ENCODE results near the gene L1TD1. TPM values are rescaled to one million over a fixed set of nuclear protein-coding genes. Genes with fewer than 3 reads are reported as not detected.

The L1TD1 gene
- total RNA-seq, 1 donor from 2014 or later = 0.67 TPM

DNA sequence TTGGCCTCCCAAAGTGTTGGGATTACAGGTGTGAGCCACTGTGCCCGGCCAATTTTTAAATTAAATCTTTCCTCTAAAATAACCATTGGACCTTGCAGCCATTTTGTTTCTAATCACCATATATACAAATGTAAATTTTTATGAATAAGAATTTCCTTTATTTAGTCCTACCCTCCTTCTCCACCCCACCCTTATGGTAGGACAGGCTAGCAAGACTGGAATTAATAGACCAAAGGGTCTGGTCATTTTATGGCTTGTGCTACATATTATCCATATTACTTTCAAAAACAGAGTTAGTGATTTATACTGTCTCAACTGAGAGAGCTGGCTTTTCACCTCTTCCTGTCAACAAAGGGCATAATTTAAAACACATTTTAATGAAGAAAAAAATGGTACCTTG is 26.5 kb downstream of the L1TD1 start:
- Histone ChIP-seq H3K27ac (no peak overlapping the region), H3K4me3 (no peak overlapping the region), H3K27me3 (no peaks in the 10 kb centered on the region), H3K4me1 (no peaks in the 10 kb centered on the region), H3K36me3 (no peaks in the 10 kb centered on the region), H3K9me3 (no peaks in the 10 kb centered on the region)
- intact Hi-C loops (cut with DNase I) = no loop called here
- ATAC-seq (no peak), DNase-seq (no peak)
- TF ChIP-seq, protein P1, sequence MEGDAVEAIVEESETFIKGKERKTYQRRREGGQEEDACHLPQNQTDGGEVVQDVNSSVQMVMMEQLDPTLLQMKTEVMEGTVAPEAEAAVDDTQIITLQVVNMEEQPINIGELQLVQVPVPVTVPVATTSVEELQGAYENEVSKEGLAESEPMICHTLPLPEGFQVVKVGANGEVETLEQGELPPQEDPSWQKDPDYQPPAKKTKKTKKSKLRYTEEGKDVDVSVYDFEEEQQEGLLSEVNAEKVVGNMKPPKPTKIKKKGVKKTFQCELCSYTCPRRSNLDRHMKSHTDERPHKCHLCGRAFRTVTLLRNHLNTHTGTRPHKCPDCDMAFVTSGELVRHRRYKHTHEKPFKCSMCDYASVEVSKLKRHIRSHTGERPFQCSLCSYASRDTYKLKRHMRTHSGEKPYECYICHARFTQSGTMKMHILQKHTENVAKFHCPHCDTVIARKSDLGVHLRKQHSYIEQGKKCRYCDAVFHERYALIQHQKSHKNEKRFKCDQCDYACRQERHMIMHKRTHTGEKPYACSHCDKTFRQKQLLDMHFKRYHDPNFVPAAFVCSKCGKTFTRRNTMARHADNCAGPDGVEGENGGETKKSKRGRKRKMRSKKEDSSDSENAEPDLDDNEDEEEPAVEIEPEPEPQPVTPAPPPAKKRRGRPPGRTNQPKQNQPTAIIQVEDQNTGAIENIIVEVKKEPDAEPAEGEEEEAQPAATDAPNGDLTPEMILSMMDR (IDR thresholded peaks at IDR 0.05) = no peak

DNA sequence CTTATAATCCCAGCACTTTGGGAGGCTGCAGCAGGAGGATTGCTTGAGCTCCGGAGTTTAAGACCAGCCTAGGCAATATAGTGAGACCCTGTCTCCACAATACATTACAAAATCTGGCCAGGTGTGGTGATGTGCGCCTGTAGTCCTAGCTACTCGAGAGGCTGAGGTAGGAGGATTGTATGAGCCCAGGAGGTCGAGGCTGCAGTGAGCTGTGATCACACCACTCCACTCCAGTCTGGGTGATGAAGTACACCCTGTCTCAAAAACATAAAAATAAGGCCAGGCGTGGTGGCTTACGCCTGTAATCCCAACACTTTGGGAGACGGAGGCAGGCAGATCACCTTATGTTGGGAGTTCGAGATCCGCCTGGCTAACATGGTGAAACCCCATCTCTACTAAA is 27.7 kb downstream of the L1TD1 start:
- Histone ChIP-seq H3K27me3 (no peaks in the 10 kb centered on the region), H3K27ac (no peak overlapping the region), H3K9me3 (no peaks in the 10 kb centered on the region), H3K36me3 (no peaks in the 10 kb centered on the region), H3K4me3 (no peak overlapping the region), H3K4me1 (no peaks in the 10 kb centered on the region)
- ATAC-seq = no peak
- TF ChIP-seq, protein P1 (IDR thresholded peaks at IDR 0.05) = no peak
- intact Hi-C loops (cut with DNase I) = no loop called here
- DNase-seq = no peak

DNA sequence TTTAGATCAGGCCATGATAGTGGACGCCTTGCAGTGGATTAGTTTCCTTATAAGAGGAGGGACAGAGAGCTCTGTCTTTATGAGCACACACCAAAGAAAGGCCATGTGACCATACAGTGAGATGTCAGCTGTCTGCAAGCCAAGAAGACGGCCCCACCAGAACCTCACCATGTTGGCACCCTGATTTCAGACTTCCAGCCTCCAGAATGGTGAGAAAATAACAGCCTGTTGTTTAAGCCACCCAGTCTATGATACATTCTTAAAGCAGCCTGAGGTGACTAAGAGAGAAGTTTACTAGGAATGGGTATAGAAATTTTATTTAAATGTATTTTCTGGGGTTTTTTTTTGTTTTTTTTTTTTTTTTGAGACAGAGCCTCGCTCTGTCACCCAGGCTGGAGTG is 29.5 kb downstream of the L1TD1 start:
- Histone ChIP-seq H3K4me1 (no peaks in the 10 kb centered on the region), H3K27ac (no peak overlapping the region), H3K4me3 (no peak overlapping the region), H3K36me3 (no peaks in the 10 kb centered on the region), H3K9me3 (no peaks in the 10 kb centered on the region), H3K27me3 (no peaks in the 10 kb centered on the region)
- ATAC-seq (no peak), DNase-seq (no peak)
- intact Hi-C loops (cut with DNase I) = no loop called here
- TF ChIP-seq, protein P1 (IDR thresholded peaks at IDR 0.05) = no peak

DNA sequence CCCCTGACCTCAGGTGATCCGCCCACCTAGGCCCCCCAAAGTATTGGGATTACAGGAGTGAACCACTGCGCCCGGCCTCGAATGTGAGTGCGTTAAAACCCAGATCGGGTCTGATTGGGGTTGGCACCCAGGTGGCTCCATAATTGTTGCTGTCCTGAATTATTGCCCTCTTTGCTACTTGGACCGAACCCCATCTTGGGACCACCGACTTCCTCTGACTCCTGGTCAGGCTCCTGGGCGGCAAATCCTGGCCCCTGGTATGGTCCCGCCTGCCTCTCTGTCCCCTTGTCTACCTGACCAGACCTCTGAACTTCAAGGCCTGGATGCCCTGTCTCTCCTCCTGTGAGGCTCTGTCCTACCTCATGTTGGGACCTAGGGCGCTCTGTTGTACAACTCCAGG is 32.8 kb downstream of the L1TD1 start:
- no peaks in the 10 kb centered on the region for H3K4me1 ChIP-seq
- no peak overlapping the region for H3K4me3 ChIP-seq
- intact Hi-C loops (cut with DNase I) = no loop called here
- no peak overlapping the region for H3K27ac ChIP-seq
- H3K36me3 ChIP-seq = no peaks in the 10 kb centered on the region
- peak; percentile 10 for ATAC-seq
- DNase-seq = no peak
- no peaks in the 10 kb centered on the region for H3K27me3 ChIP-seq
- TF ChIP-seq, protein P1 (IDR thresholded peaks at IDR 0.05) = no peak
- H3K9me3 ChIP-seq = no peaks in the 10 kb centered on the region

DNA sequence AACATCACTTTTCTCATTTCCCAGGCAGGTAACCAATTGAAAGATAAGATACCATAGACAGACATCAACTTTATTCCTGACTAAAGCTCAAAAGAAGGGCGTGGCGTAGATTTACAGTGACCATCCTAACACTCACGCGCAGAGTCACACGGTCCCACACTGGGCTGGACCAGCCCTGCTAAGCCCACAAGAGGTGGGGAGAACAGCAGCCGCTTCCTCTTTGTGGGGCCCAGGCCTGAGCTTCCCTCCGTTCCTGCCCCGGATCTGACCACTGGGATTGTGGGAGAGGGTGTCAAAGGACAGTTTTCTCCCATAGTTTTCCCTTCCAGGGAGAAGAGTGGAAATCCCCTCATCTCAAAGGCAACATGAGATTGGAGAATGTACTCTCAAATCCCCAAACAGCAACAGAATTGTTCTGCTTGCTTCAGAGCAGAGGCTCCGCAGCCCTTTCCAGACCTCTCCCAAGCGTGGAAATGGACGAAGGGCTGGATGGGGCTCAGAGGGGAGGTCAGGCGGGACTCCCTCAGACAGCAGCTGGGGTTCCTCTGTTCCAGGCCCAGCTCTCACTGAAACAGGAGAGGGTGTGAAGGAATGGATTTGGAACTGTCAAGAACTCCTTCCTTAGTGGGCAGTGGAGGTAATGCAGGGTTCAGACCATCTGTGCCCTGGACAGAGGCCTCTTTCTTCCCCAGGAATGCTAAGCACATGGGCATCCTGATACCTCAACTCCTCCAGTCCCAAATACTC is 33.7 kb downstream of the L1TD1 start:
- Histone ChIP-seq H3K4me1 (no peaks in the 10 kb centered on the region), H3K4me3 (no peak overlapping the region), H3K36me3 (no peaks in the 10 kb centered on the region), H3K27ac (no peak overlapping the region), H3K9me3 (no peaks in the 10 kb centered on the region), H3K27me3 (no peaks in the 10 kb centered on the region)
- intact Hi-C loops (cut with DNase I) = no loop called here
- TF ChIP-seq, protein P1 (IDR thresholded peaks at IDR 0.05) = no peak
- peak; percentile 50 for ATAC-seq
- no peak for DNase-seq

DNA sequence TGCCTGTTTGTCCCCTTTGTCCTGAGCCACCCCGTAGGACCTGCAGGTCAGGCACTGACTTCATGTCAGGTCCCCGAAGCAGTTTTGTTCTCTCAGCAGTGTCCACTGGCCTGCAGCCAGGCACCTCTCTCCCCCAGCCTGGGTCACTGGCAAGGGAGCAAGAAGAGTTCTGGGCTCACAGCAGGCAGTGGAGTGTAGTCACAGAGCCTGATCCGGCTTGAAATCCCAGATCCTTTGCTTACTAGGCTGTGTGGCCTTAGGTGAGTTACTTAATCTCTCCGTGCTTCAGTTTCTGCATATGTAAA is 34.2 kb downstream of the L1TD1 start:
- Histone ChIP-seq H3K4me3 (no peak overlapping the region), H3K27me3 (no peaks in the 10 kb centered on the region), H3K36me3 (no peaks in the 10 kb centered on the region), H3K4me1 (no peaks in the 10 kb centered on the region), H3K27ac (no peak overlapping the region), H3K9me3 (no peaks in the 10 kb centered on the region)
- DNase-seq (no peak), ATAC-seq (peak; percentile 9)
- intact Hi-C loops (cut with DNase I) = no loop called here
- TF ChIP-seq, protein P1 (IDR thresholded peaks at IDR 0.05) = no peak

Data from upper lobe of right lung (tissue), 1 donor.